H1 (cell line): ENCODE measurements around the gene POU3F1.

ENCODE experiments used
- CTCF ChIP-seq, 3 experiments: IDR thresholded peaks; 1 replicate in 2 of 3; 2 replicates in 1 of 3; pipeline versions ENCODE4 v1.5.1 to v1.6.1; 2011; ENCODE audit warnings: low read length in 3 of 3, mild to moderate bottlenecking in 3 of 3, inconsistent platforms in 2 of 3, low read depth in 1 of 3, moderate library complexity in 1 of 3; ENCODE audit not compliant: insufficient read depth in 1 of 3; ENCODE audit errors: control extremely low read depth in 1 of 3
- KDM1A ChIP-seq: fragments of 200-600, 300-600 bp; sonication (generic); IDR thresholded peaks from 2 replicates; pipeline ENCODE4 v1.7.1; 2016; ENCODE audit warnings: mild to moderate bottlenecking, low read length, borderline replicate concordance
- TAF1 ChIP-seq: IDR thresholded peaks from 2 replicates; pipeline ENCODE4 v1.6.1; 2011; ENCODE audit warnings: mild to moderate bottlenecking, low read depth, low read length

DNA sequence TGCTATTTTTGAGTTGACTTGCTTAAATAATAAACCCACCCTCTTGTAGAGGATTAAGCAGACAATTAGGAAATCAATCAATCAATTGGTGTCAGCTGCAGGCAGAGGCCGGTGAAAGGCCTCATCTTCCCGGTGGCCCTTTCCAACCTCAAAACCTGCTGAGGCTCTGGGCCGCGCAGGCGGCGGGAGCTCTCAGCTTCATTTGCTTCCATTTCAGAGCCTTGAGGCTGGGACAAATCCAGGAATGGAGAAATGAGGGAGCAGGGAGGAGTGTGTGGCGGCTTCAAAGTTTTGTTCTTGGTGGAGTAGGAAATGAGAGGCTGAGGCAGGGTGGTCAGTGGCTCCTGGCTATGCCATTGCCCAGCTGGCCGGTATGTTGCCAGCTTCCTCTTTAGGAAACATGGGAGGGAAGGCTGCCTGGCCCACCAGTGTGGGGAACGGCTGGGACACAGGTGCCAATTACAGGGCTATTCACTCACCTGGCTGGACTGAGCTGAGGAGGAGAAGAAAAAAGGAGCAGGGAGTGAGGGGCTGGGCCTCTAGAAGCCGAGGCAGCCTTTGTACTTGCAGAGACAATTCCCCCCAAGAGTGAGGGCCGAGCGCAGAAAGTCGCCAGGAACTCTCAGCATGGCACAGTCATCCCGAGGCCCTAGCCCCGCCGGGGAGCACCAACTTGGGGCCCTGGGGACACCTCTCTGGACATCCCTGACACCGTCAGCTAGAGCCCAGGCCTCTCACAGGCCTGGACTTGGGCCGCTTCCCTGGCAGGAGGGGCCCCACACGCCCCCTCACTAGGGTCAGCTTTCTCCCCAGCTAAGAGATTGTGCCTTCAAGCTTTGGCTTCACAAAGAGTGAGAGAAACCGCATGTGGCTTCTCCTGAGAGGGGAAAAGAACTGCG lies 4.4 kb downstream of the POU3F1 start:
- TF ChIP-seq CTCF (IDR thresholded peaks at IDR 0.05; ENCODE audit: control extremely low read depth in 1 of 3, insufficient read depth in 1 of 3, low read depth in 1 of 3, low read length in 3 of 3) (no peak), KDM1A (no peak), TAF1 (no peak)
